Neural progenitor cell (in vitro differentiated cells): Measurements from ENCODE around the gene TFCP2L1. TPM values are rescaled to one million over a fixed set of nuclear protein-coding genes. Genes with fewer than 3 reads are reported as not detected.

Experiments
- DNase-seq: peaks from one replicate; pipeline ENCODE4 v3.0.0-alpha.2; 2016; ENCODE audit warnings: low spot score
- H2AFZ ChIP-seq: fragments of 200-600 bp; sonication (generic); replicated peaks from 2 replicates; pipeline ENCODE4 v1.6.1; 2016; ENCODE audit warnings: antibody characterized with exemption
- H3F3A ChIP-seq: fragments of 200-600 bp; sonication (generic); 2 replicates; pipeline ENCODE4 v1.6.1; 2016; ENCODE audit warnings: antibody characterized with exemption, low read depth
- H3K27ac ChIP-seq: fragments of 200-600 bp; sonication (generic); 2 replicates; pipeline ENCODE4 v1.5.1; 2016; ENCODE audit warnings: mild to moderate bottlenecking
- H3K27me3 ChIP-seq: fragments of 200-600 bp; sonication (generic); 2 replicates; pipeline ENCODE4 v1.6.1; 2016; ENCODE audit warnings: mild to moderate bottlenecking, moderate library complexity
- H3K36me3 ChIP-seq: fragments of 200-600 bp; sonication (generic); 2 replicates; pipeline ENCODE4 v1.5.1; 2016
- H3K4me1 ChIP-seq: fragments of 200-600 bp; sonication (generic); 2 replicates; pipeline ENCODE4 v1.6.1; 2016; ENCODE audit warnings: mixed run types
- H3K4me2 ChIP-seq: fragments of 200-600 bp; sonication (generic); 2 replicates; pipeline ENCODE4 v1.6.1; 2016
- H3K4me3 ChIP-seq: fragments of 200-600 bp; sonication (generic); 2 replicates; pipeline ENCODE4 v1.5.1; 2016
- H3K79me2 ChIP-seq: fragments of 200-600 bp; sonication (generic); 2 replicates; pipeline ENCODE4 v1.6.1; 2016; ENCODE audit warnings: low read depth
- H3K9ac ChIP-seq: fragments of 200-600 bp; sonication (generic); 2 replicates; pipeline ENCODE4 v1.6.1; 2016
- H3K9me3 ChIP-seq: fragments of 200-600 bp; sonication (generic); 2 replicates; pipeline ENCODE4 v1.5.1; 2016; ENCODE audit warnings: low read depth
- H4K20me1 ChIP-seq: fragments of 200-600 bp; sonication (generic); 2 replicates; pipeline ENCODE4 v1.6.1; 2016; ENCODE audit warnings: low read depth
- H3K27ac Mint-ChIP-seq: 3 replicates; pipeline ENCODE4 v1.8.0; 2021; ENCODE audit warnings: mixed read lengths
- H3K27me3 Mint-ChIP-seq: 2 replicates; pipeline ENCODE4 v1.8.0; 2022; ENCODE audit warnings: low read depth, mild to moderate bottlenecking, inconsistent platforms, moderate library complexity, mixed read lengths; ENCODE audit not compliant: insufficient read depth
- H3K36me3 Mint-ChIP-seq: 3 replicates; pipeline ENCODE4 v1.8.0; 2021; ENCODE audit warnings: mixed read lengths
- H3K4me1 Mint-ChIP-seq: 3 replicates; pipeline ENCODE4 v1.8.0; 2021; ENCODE audit warnings: mixed read lengths
- H3K4me3 Mint-ChIP-seq: 3 replicates; pipeline ENCODE4 v1.8.0; 2021; ENCODE audit warnings: mild to moderate bottlenecking, moderate library complexity, mixed read lengths
- H3K9me3 Mint-ChIP-seq: 3 replicates; pipeline ENCODE4 v1.8.0; 2020; ENCODE audit warnings: mixed read lengths
- CTCF ChIP-seq: fragments of 200-600 bp; sonication (generic); IDR thresholded peaks from 2 replicates; pipeline ENCODE4 v1.5.1; 2017; ENCODE audit warnings: antibody characterized with exemption, mild to moderate bottlenecking
- EZH2 ChIP-seq: fragments of 200-600 bp; sonication (generic); IDR thresholded peaks from 2 replicates; pipeline ENCODE4 v1.6.1; 2017; ENCODE audit warnings: antibody characterized with exemption, mild to moderate bottlenecking, moderate library complexity
- EZH2phosphoT487 ChIP-seq: fragments of 200-600 bp; sonication (generic); IDR thresholded peaks from 2 replicates; pipeline ENCODE4 v1.6.1; 2017; ENCODE audit warnings: antibody characterized with exemption
- total RNA-seq: library from RNA; depleted of rRNA; stranded (reverse); fragments of >200 nt; gene quantifications from 2 replicates; pipeline ENCODE4 v1.2.3, GENCODE V29; 2015; ENCODE audit warnings: low replicate concordance

The TFCP2L1 gene
- total RNA-seq, 1 donor from 2014 or later: 0.04 TPM

- Mint-ChIP-seq H3K4me1 (peaks cover 25% of the 10 kb centered on the region), H3K36me3 (no peaks in the 10 kb centered on the region), H3K27ac (no peak overlapping the region), H3K9me3 (no peaks in the 10 kb centered on the region), H3K4me3 (no peak overlapping the region), H3K27me3 (peaks cover 11% of the 10 kb centered on the region)
- DNase-seq: no peak
- Histone ChIP-seq H3K27ac (no peak overlapping the region), H4K20me1 (no peaks in the 10 kb centered on the region), H3K36me3 (no peaks in the 10 kb centered on the region), H3K4me1 (no peaks in the 10 kb centered on the region), H3F3A (no peaks in the 10 kb centered on the region), H3K4me3 (no peak overlapping the region), H3K27me3 (no peaks in the 10 kb centered on the region), H3K79me2 (no peaks in the 10 kb centered on the region), H3K4me2 (no peak overlapping the region), H3K9me3 (no peaks in the 10 kb centered on the region), H3K9ac (no peak overlapping the region), H2AFZ (no peak overlapping the region)
- no peak for TF ChIP-seq CTCF
Measured at GRCh38 chr2:121235542-121235941, 49.5 kb downstream of the TFCP2L1 start.

DNA sequence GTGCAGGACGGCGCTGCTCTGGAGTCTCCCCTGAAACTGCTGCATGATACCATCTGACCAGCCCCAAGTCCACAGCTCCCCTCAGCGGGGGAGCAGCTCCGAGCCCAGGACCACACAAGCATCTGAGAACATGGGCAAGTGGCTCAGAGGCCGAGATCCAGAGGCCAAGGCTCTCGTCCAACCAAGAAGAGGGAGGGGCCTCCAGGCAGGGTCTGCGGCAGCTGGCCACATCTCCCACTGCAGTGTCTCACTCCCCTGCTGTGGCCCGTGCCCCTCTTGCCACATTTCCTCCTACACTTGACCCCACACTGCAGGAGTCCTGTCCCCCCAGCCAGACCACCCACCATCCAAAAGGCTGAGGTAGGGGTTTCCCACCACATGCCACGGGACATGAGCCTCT, 50.2 kb downstream of the TFCP2L1 start:
- Mint-ChIP-seq H3K27ac (peak overlapping the region; percentile 63), H3K4me1 (peaks cover 23% of the 10 kb centered on the region), H3K9me3 (no peaks in the 10 kb centered on the region), H3K36me3 (no peaks in the 10 kb centered on the region), H3K27me3 (peaks cover 10% of the 10 kb centered on the region), H3K4me3 (no peak overlapping the region)
- no peaks in the 10 kb centered on the region for H4K20me1 ChIP-seq
- H3K9me3 ChIP-seq: no peaks in the 10 kb centered on the region
- H3K36me3 ChIP-seq: no peaks in the 10 kb centered on the region
- no peak overlapping the region for H3K4me3 ChIP-seq
- TF ChIP-seq EZH2phosphoT487 (no peak), EZH2 (no peak), CTCF (no peak)
- H3K4me2 ChIP-seq: no peak overlapping the region
- no peaks in the 10 kb centered on the region for H3F3A ChIP-seq
- no peaks in the 10 kb centered on the region for H3K79me2 ChIP-seq
- H3K27ac ChIP-seq: no peak overlapping the region
- H2AFZ ChIP-seq: no peak overlapping the region
- no peaks in the 10 kb centered on the region for H3K4me1 ChIP-seq
- no peak overlapping the region for H3K9ac ChIP-seq
- DNase-seq: no peak
- no peaks in the 10 kb centered on the region for H3K27me3 ChIP-seq

GRCh38 chr2:121234144-121234543, 50.9 kb downstream of the TFCP2L1 start:
- no peaks in the 10 kb centered on the region for H3K4me1 ChIP-seq
- no peak overlapping the region for H3K4me3 ChIP-seq
- H3K36me3 Mint-ChIP-seq: no peaks in the 10 kb centered on the region
- no peaks in the 10 kb centered on the region for H3K9me3 Mint-ChIP-seq
- H3K9me3 ChIP-seq: no peaks in the 10 kb centered on the region
- H3F3A ChIP-seq: no peaks in the 10 kb centered on the region
- peaks cover 23% of the 10 kb centered on the region for H3K4me1 Mint-ChIP-seq
- no peaks in the 10 kb centered on the region for H3K36me3 ChIP-seq
- H3K27ac Mint-ChIP-seq: peak overlapping the region; percentile 15
- TF ChIP-seq CTCF: no peak
- TF ChIP-seq EZH2phosphoT487: no peak
- no peak for TF ChIP-seq EZH2
- no peaks in the 10 kb centered on the region for H4K20me1 ChIP-seq
- DNase-seq: no peak
- no peak overlapping the region for H3K9ac ChIP-seq
- no peak overlapping the region for H3K4me3 Mint-ChIP-seq
- H3K27me3 ChIP-seq: no peaks in the 10 kb centered on the region
- peaks cover 11% of the 10 kb centered on the region for H3K27me3 Mint-ChIP-seq
- no peaks in the 10 kb centered on the region for H3K79me2 ChIP-seq
- no peak overlapping the region for H2AFZ ChIP-seq
- no peak overlapping the region for H3K27ac ChIP-seq
- H3K4me2 ChIP-seq: no peak overlapping the region
